NCI-H2107 treated with DMSO at 0.1 percent for 48 hours (cell line): Measurements from ENCODE around the gene MRPL53.
A peak's percentile ranks its signal among the peaks of the same experiment; 100 is the strongest.
"Not testable (repeated sequence)": the region's sequence is repeated elsewhere in the genome, so short reads cannot be mapped to it uniquely, and the experiment has no call there.

Experiments used
- DNase-seq: peaks from one replicate; lab custom pipeline; 2025; ENCODE audit not compliant: unreplicated experiment; lab: John Stamatoyannopoulos, UW

The MRPL53 gene

GRCh38 chr2:74482801-74483674 is 10.6 kb upstream of the MRPL53 start, which contains the start of the genes CCDC142 and TTC31:
TSS of gene CCDC142 (minus strand) at chr2:74482998. CDS start at chr2:74482837, 161 bp downstream.
TSS of gene TTC31 (plus strand) at chr2:74483081. CDS start at chr2:74483096, 15 bp downstream.
- peak; percentile 97 for DNase-seq

GRCh38 chr2:74481961-74482800 is 9.7 kb upstream of the MRPL53 start:
- no peak for DNase-seq

GRCh38 chr2:74481431-74481830 is 9.0 kb upstream of the MRPL53 start:
- no peak for DNase-seq

- DNase-seq = no peak
Measured at GRCh38 chr2:74474899-74475298, 2.4 kb upstream of the MRPL53 start.

GRCh38 chr2:74474481-74474880 is 2.0 kb upstream of the MRPL53 start:
- DNase-seq = no peak

- DNase-seq = no peak
Measured at GRCh38 chr2:74472945-74473258, 422 bp upstream of the MRPL53 start.

GRCh38 chr2:74471332-74472065 is 981 bp downstream of the MRPL53 start:
- DNase-seq = no peak

GRCh38 chr2:74470742-74471141 is 1.7 kb downstream of the MRPL53 start:
- DNase-seq = not testable (repeated sequence)

GRCh38 chr2:74464406-74464805 is 8.1 kb downstream of the MRPL53 start:
- no peak for DNase-seq

- DNase-seq = no peak
Measured at GRCh38 chr2:74462786-74463105, 9.7 kb downstream of the MRPL53 start.

- no peak for DNase-seq
Measured at GRCh38 chr2:74462054-74462785, 10.3 kb downstream of the MRPL53 start.

GRCh38 chr2:74461187-74462053 is 11.1 kb downstream of the MRPL53 start:
- no peak for DNase-seq

GRCh38 chr2:74460187-74460586 is 12.3 kb downstream of the MRPL53 start:
- not testable (repeated sequence) for DNase-seq

- not testable (repeated sequence) for DNase-seq
Measured at GRCh38 chr2:74459503-74460118, 12.9 kb downstream of the MRPL53 start.

GRCh38 chr2:74458938-74459363 is 13.5 kb downstream of the MRPL53 start:
- DNase-seq = no peak

- peak; percentile 99 for DNase-seq
Measured at GRCh38 chr2:74458132-74458937, 14.1 kb downstream of the MRPL53 start, which contains the start of gene WBP1. TSS of gene WBP1 (plus strand) at chr2:74458438. CDS start at chr2:74458603, 165 bp downstream.

GRCh38 chr2:74457549-74458131 is 14.8 kb downstream of the MRPL53 start:
- DNase-seq = peak; percentile 50

GRCh38 chr2:74457129-74457548 is 15.3 kb downstream of the MRPL53 start:
- DNase-seq = no peak
